Nephron progenitor cell (in vitro differentiated cells): ENCODE measurements around the gene ACTR10.
A peak's percentile ranks its signal among the peaks of the same experiment; 100 is the strongest.

Experiments
- DNase-seq: peaks from one replicate; pipeline ENCODE4 v3.0.0; 2021
- H3K27ac Mint-ChIP-seq: 2 replicates; pipeline ENCODE4 v1.8.0; 2021; ENCODE audit warnings: mild to moderate bottlenecking, moderate library complexity, mixed read lengths
- H3K27me3 Mint-ChIP-seq: 2 replicates; pipeline ENCODE4 v1.8.0; 2021; ENCODE audit warnings: mild to moderate bottlenecking, low read depth, mixed read lengths; ENCODE audit not compliant: poor library complexity
- H3K36me3 Mint-ChIP-seq: 2 replicates; pipeline ENCODE4 v1.8.0; 2021; ENCODE audit warnings: low read depth, mixed read lengths
- H3K4me1 Mint-ChIP-seq: 2 replicates; pipeline ENCODE4 v1.8.0; 2021; ENCODE audit warnings: mixed read lengths
- H3K4me3 Mint-ChIP-seq: 2 replicates; pipeline ENCODE4 v1.8.0; 2021; ENCODE audit warnings: mild to moderate bottlenecking, moderate library complexity, mixed read lengths
- H3K9me3 Mint-ChIP-seq: 2 replicates; pipeline ENCODE4 v1.8.0; 2021; ENCODE audit warnings: mild to moderate bottlenecking, moderate library complexity, mixed read lengths
- TF ChIP-seq, protein P1 (sequence below): fragments of 200-600 bp; sonication (generic); IDR thresholded peaks from 2 replicates; pipeline ENCODE4 v1.5.0; 2021; ENCODE audit warnings: antibody characterized with exemption

The ACTR10 gene

DNA sequence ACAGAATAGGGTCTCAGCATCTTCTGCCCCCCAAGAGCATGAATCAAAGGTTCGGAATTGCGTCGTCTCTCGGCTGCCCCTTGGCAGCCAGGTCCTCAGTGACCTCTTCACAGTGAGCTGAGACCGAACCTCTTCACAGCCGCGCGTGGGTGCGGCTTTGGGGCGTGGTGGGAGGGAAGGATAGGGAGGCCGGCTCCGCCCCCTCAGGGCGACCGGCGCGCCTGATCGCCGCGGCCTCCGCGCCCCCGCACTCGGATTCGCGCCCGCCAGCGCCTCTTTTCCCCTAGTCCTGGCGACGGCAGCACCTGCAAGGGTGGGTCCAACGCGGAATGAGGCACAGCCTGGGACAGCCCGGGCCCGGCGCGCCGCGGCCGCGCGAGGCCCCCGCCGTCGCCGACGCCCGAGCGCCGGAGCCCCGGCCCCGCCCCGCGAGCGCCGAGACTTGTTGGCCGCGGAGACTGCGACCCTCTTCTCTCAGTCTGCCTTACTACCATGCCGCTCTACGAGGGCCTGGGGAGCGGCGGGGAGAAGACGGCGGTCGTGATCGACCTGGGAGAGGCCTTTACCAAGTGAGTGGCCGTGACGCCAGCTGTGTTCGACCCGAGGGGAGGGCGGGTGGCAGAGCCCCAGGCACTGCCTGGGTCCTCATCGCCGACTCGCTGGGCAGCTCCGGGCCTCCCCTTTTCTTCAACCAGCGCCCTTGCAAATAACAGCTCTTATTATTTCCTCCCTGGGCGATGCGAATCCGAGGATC lies at the start of gene ACTR10:
Gene ACTR10, plus strand, starts transcription at position 424 of the 754 bp plus-strand sequence. Its CDS starts 69 bp downstream, at position 493.
- peak; percentile 84 for DNase-seq
- Mint-ChIP-seq H3K9me3 (no peaks in the 10 kb centered on the region), H3K36me3 (peaks cover 19% of the 10 kb centered on the region), H3K27me3 (peaks cover 39% of the 10 kb centered on the region), H3K4me1 (peaks cover 27% of the 10 kb centered on the region), H3K4me3 (peak within 1 kb of the TSS; percentile 98), H3K27ac (peak within 1 kb of the TSS; percentile 95)
- TF ChIP-seq, protein P1, sequence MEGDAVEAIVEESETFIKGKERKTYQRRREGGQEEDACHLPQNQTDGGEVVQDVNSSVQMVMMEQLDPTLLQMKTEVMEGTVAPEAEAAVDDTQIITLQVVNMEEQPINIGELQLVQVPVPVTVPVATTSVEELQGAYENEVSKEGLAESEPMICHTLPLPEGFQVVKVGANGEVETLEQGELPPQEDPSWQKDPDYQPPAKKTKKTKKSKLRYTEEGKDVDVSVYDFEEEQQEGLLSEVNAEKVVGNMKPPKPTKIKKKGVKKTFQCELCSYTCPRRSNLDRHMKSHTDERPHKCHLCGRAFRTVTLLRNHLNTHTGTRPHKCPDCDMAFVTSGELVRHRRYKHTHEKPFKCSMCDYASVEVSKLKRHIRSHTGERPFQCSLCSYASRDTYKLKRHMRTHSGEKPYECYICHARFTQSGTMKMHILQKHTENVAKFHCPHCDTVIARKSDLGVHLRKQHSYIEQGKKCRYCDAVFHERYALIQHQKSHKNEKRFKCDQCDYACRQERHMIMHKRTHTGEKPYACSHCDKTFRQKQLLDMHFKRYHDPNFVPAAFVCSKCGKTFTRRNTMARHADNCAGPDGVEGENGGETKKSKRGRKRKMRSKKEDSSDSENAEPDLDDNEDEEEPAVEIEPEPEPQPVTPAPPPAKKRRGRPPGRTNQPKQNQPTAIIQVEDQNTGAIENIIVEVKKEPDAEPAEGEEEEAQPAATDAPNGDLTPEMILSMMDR, result no peak

DNA sequence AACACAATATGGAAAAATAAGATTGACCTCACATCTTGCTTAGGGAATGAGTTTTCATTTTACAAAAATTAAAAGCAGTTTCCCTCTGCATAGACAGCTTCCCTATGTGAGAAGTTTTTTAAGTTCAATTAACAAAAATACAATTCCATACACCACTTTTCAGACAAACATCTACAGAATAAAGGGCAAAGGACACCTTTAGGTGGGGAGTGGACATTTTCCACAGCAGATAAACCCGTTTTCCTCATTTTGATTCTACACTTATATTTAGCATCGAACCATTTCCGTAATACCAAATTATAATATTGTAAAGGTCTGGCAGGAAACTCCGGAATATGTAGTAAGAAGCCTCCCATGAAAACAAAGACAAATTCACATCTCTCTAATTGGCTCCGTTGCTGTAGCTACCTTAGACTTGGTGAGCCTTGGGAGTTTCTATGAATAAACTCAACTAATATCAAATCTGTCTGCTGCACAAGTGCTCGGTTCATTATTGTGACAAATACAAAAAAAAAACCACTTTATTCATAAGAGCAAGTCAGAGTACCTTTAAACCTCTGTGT lies 49.6 kb upstream of the ACTR10 start:
- Mint-ChIP-seq H3K27me3 (peaks cover 59% of the 10 kb centered on the region), H3K4me1 (peaks cover 22% of the 10 kb centered on the region), H3K9me3 (no peaks in the 10 kb centered on the region), H3K4me3 (peak overlapping the region; percentile 92), H3K36me3 (no peaks in the 10 kb centered on the region), H3K27ac (no peak overlapping the region)
- TF ChIP-seq, protein P1, result no peak
- DNase-seq, result no peak

GRCh38 chr14:58151133-58152013 lies 48.6 kb upstream of the ACTR10 start:
- peak overlapping the region; percentile 92 for H3K4me3 Mint-ChIP-seq
- H3K4me1 Mint-ChIP-seq, result peaks cover 22% of the 10 kb centered on the region
- H3K27ac Mint-ChIP-seq, result no peak overlapping the region
- DNase-seq, result peak; percentile 49
- no peaks in the 10 kb centered on the region for H3K9me3 Mint-ChIP-seq
- no peaks in the 10 kb centered on the region for H3K36me3 Mint-ChIP-seq
- TF ChIP-seq, protein P1, result no peak
- H3K27me3 Mint-ChIP-seq, result peaks cover 63% of the 10 kb centered on the region

GRCh38 chr14:58152014-58152857 lies 47.7 kb upstream of the ACTR10 start, which contains the start of gene ARMH4:
TSS of gene ARMH4 (minus strand) at chr14:58152213. CDS start at chr14:58139358, 12,855 bp downstream.
- no peak within 1 kb of the TSS for H3K27ac Mint-ChIP-seq
- peaks cover 67% of the 10 kb centered on the region for H3K27me3 Mint-ChIP-seq
- no peaks in the 10 kb centered on the region for H3K36me3 Mint-ChIP-seq
- H3K4me3 Mint-ChIP-seq, result peak within 1 kb of the TSS; percentile 92
- peak; percentile 90 for DNase-seq
- H3K4me1 Mint-ChIP-seq, result peaks cover 22% of the 10 kb centered on the region
- no peaks in the 10 kb centered on the region for H3K9me3 Mint-ChIP-seq
- TF ChIP-seq, protein P1, result no peak

DNA sequence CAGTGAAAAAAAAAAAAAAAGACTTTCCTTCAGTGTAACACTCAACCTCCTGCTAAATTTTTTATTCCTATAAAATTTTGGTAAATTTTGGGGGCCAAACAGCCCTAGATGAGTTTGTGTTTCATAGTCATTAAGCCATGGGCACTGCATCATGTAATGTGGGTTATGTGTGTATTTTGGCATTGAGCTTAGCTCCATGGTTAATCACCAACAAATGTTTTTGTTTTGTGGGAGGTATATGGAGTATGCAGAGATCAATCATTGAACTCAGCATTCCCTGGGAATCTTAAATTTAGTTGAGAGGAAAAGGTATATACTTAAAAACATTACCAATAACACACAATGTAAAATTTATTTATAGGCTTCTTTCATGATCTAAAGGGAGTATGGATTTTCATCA lies 39.4 kb upstream of the ACTR10 start:
- no peaks in the 10 kb centered on the region for H3K4me1 Mint-ChIP-seq
- no peak overlapping the region for H3K27ac Mint-ChIP-seq
- H3K4me3 Mint-ChIP-seq, result no peak overlapping the region

More for the DNA sequence above, 39.4 kb upstream of the ACTR10 start:
- Mint-ChIP-seq H3K36me3 (no peaks in the 10 kb centered on the region), H3K27me3 (peaks cover 27% of the 10 kb centered on the region), H3K9me3 (no peaks in the 10 kb centered on the region)
- no peak for DNase-seq
- TF ChIP-seq, protein P1, result no peak
